Measurements from ENCODE around the gene RLF. TPM values are rescaled to one million over a fixed set of nuclear protein-coding genes. Genes with fewer than 3 reads are reported as not detected.
A peak's percentile ranks its signal among the peaks of the same experiment; 100 is the strongest.

Gene RLF
- total RNA-seq, 3 donors from 2014 or later (not counting 1 experiment from before 2014, with no cell fraction given): 25.6 to 29.7 (median 26.7) TPM

GRCh38 chr1:40226192-40226591 lies 65.0 kb downstream of the RLF start:
- TF ChIP-seq, protein P1, sequence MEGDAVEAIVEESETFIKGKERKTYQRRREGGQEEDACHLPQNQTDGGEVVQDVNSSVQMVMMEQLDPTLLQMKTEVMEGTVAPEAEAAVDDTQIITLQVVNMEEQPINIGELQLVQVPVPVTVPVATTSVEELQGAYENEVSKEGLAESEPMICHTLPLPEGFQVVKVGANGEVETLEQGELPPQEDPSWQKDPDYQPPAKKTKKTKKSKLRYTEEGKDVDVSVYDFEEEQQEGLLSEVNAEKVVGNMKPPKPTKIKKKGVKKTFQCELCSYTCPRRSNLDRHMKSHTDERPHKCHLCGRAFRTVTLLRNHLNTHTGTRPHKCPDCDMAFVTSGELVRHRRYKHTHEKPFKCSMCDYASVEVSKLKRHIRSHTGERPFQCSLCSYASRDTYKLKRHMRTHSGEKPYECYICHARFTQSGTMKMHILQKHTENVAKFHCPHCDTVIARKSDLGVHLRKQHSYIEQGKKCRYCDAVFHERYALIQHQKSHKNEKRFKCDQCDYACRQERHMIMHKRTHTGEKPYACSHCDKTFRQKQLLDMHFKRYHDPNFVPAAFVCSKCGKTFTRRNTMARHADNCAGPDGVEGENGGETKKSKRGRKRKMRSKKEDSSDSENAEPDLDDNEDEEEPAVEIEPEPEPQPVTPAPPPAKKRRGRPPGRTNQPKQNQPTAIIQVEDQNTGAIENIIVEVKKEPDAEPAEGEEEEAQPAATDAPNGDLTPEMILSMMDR (IDR thresholded peaks at IDR 0.05): no peak
- Histone ChIP-seq H3K4me3 (ENCODE audit: low read length) (no peak overlapping the region), H3K27ac (ENCODE audit: low read length) (no peak overlapping the region), H3K27me3 (ENCODE audit: control insufficient read depth, insufficient read depth, low read length) (no peaks in the 10 kb centered on the region), H3K4me1 (ENCODE audit: control insufficient read depth, insufficient read depth, low read length) (no peaks in the 10 kb centered on the region), H3K9me3 (ENCODE audit: control insufficient read depth, insufficient read depth, low read length) (no peaks in the 10 kb centered on the region), H3K36me3 (ENCODE audit: control insufficient read depth, insufficient read depth, low read length) (peaks cover 14% of the 10 kb centered on the region)
- no peaks in the 10 kb centered on the region for H3K36me3 Mint-ChIP-seq
- intact Hi-C loops (cut with micrococcal nuclease): no loop called here
- H3K4me1 Mint-ChIP-seq: no peaks in the 10 kb centered on the region
- no peaks in the 10 kb centered on the region for H3K27me3 Mint-ChIP-seq (ENCODE audit: low read depth in 2 of 2)
- WGBS (ENCODE audit: insufficient coverage): 98% methylated on average over 3 of the region's 3 CpGs
- ATAC-seq (no peak), DNase-seq (no peak)
- H3K9me3 Mint-ChIP-seq: no peaks in the 10 kb centered on the region
- H3K27ac Mint-ChIP-seq: no peak overlapping the region
- H3K4me3 Mint-ChIP-seq: no peak overlapping the region

DNA sequence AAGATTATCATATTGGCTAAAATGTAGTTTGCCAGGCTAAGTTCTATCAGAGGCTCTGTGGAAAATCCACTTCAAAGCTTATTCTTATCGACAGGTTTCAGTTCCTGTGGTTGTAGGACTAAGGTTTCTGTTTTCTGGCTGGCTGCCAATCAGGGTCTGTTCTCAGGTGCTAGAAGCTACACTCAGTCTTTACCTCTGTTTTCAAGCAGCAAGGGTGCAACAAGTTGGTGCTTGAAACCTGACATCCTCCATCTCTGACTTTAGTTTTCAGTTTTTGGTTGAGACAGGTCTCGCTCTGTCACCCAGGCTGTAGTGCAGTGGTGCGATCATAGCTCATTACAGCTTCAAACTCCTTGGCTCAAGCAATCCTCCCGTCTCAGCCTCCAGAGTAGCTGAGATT lies 71.3 kb downstream of the RLF start:
- H3K27me3 ChIP-seq (ENCODE audit: control insufficient read depth, insufficient read depth, low read length): no peaks in the 10 kb centered on the region
- H3K4me1 Mint-ChIP-seq: no peaks in the 10 kb centered on the region
- H3K9me3 ChIP-seq (ENCODE audit: control insufficient read depth, insufficient read depth, low read length): no peaks in the 10 kb centered on the region
- no peak overlapping the region for H3K27ac Mint-ChIP-seq
- H3K27me3 Mint-ChIP-seq (ENCODE audit: low read depth in 2 of 2): no peaks in the 10 kb centered on the region
- no peaks in the 10 kb centered on the region for H3K36me3 Mint-ChIP-seq
- no peak overlapping the region for H3K4me3 Mint-ChIP-seq
- TF ChIP-seq, protein P1 (IDR thresholded peaks at IDR 0.05): no peak
- no peak overlapping the region for H3K4me3 ChIP-seq (ENCODE audit: low read length)
- DNase-seq (peak in 1 of 2 donors; percentile 61), ATAC-seq (no peak)
- H3K27ac ChIP-seq (ENCODE audit: low read length): no peak overlapping the region
- no peaks in the 10 kb centered on the region for H3K4me1 ChIP-seq (ENCODE audit: control insufficient read depth, insufficient read depth, low read length)
- H3K9me3 Mint-ChIP-seq: no peaks in the 10 kb centered on the region
- H3K36me3 ChIP-seq (ENCODE audit: control insufficient read depth, insufficient read depth, low read length): peaks cover 46% of the 10 kb centered on the region
- 65% methylated on average over 4 of the region's 4 CpGs for WGBS (ENCODE audit: insufficient coverage)
- intact Hi-C loops (cut with micrococcal nuclease): no loop called here

GRCh38 chr1:40239626-40240025 lies 78.4 kb downstream of the RLF start:
- H3K4me1 ChIP-seq (ENCODE audit: control insufficient read depth, insufficient read depth, low read length): no peaks in the 10 kb centered on the region
- TF ChIP-seq, protein P1 (IDR thresholded peaks at IDR 0.05): no peak
- peaks cover 38% of the 10 kb centered on the region for H3K36me3 ChIP-seq (ENCODE audit: control insufficient read depth, insufficient read depth, low read length)
- DNase-seq (no peak), ATAC-seq (no peak)
- Mint-ChIP-seq H3K4me3 (no peak overlapping the region), H3K27me3 (ENCODE audit: low read depth in 2 of 2) (no peaks in the 10 kb centered on the region), H3K9me3 (no peaks in the 10 kb centered on the region), H3K27ac (no peak overlapping the region), H3K36me3 (peaks cover 12% of the 10 kb centered on the region), H3K4me1 (peaks cover 6 to 11% of the 10 kb centered on the region in 2 donors)
- no peaks in the 10 kb centered on the region for H3K27me3 ChIP-seq (ENCODE audit: control insufficient read depth, insufficient read depth, low read length)
- no peak overlapping the region for H3K27ac ChIP-seq (ENCODE audit: low read length)
- intact Hi-C loops (cut with micrococcal nuclease): loop anchor here (5.0 kb wide), 1 partner anchor 42 kb away; no protein-coding TSS in a partner anchor
- no peaks in the 10 kb centered on the region for H3K9me3 ChIP-seq (ENCODE audit: control insufficient read depth, insufficient read depth, low read length)
- H3K4me3 ChIP-seq (ENCODE audit: low read length): no peak overlapping the region
- no CpG with 5 or more reads among the region's 1 CpG for WGBS (ENCODE audit: insufficient coverage)

DNA sequence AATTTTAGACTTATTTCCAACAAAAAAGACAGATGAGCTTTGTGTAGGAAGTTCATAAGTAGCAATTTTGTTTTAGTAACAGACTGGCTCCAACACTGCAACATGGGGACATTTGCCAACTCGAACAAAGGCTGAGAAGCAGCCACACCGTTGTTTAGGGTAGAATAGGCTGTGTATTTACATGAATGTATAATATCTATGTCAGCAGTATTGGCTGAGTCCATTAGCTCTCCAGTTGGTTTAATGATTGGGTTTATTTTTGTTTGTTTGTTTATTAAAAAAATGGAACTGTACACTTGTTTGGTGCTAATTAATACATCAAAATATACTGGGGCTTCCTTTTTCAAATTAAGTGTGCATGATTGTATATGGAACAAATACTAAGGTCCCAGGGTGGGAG lies 79.2 kb downstream of the RLF start:
- H3K27me3 Mint-ChIP-seq (ENCODE audit: low read depth in 2 of 2): no peaks in the 10 kb centered on the region
- DNase-seq (no peak), ATAC-seq (no peak)
- Histone ChIP-seq H3K4me3 (ENCODE audit: low read length) (no peak overlapping the region), H3K27ac (ENCODE audit: low read length) (no peak overlapping the region), H3K27me3 (ENCODE audit: control insufficient read depth, insufficient read depth, low read length) (no peaks in the 10 kb centered on the region), H3K36me3 (ENCODE audit: control insufficient read depth, insufficient read depth, low read length) (peaks cover 34% of the 10 kb centered on the region), H3K4me1 (ENCODE audit: control insufficient read depth, insufficient read depth, low read length) (no peaks in the 10 kb centered on the region), H3K9me3 (ENCODE audit: control insufficient read depth, insufficient read depth, low read length) (no peaks in the 10 kb centered on the region)
- intact Hi-C loops (cut with micrococcal nuclease): loop anchor here (5.0 kb wide), 1 partner anchor 43 kb away; no protein-coding TSS in a partner anchor
- H3K4me3 Mint-ChIP-seq: no peak overlapping the region
- TF ChIP-seq, protein P1 (IDR thresholded peaks at IDR 0.05): no peak
- peaks cover 12% of the 10 kb centered on the region for H3K36me3 Mint-ChIP-seq
- no peak overlapping the region for H3K27ac Mint-ChIP-seq
- H3K9me3 Mint-ChIP-seq: no peaks in the 10 kb centered on the region
- 100% methylated on average over 2 of the region's 2 CpGs for WGBS (ENCODE audit: insufficient coverage)
- H3K4me1 Mint-ChIP-seq: peaks cover 6 to 11% of the 10 kb centered on the region in 2 donors

Data from natural killer cell (primary cell).